PFSK-1 (cell line): ENCODE data around the gene JAG2.

Experiments
- FOXP2 ChIP-seq: optimal IDR thresholded peaks from 2 replicates; pipeline ENCODE3; 2011; ENCODE audit warnings: borderline replicate concordance, control low read depth, inconsistent platforms; ENCODE audit not compliant: insufficient read depth; ENCODE audit errors: extremely low read length, extremely low read depth
- POLR2AphosphoS5 ChIP-seq: IDR thresholded peaks from 2 replicates; pipeline ENCODE4 v1.6.1; 2012; ENCODE audit warnings: low read depth, mild to moderate bottlenecking, control low read depth, low read length, moderate library complexity
- REST ChIP-seq, 2 experiments: IDR thresholded peaks; 2 replicates each; pipeline versions ENCODE4 v1.6.1 to v1.8.0; 2011 to 2012; ENCODE audit warnings: low read depth in 2 of 2, low read length in 2 of 2, control low read depth in 1 of 2, inconsistent platforms in 1 of 2, mild to moderate bottlenecking in 1 of 2, moderate library complexity in 1 of 2; ENCODE audit not compliant: insufficient read depth in 1 of 2
- SIN3A ChIP-seq: IDR thresholded peaks from 2 replicates; pipeline ENCODE4 v1.6.1; 2012; ENCODE audit warnings: mild to moderate bottlenecking, low read length, moderate library complexity, borderline replicate concordance; ENCODE audit not compliant: insufficient read depth
- TAF1 ChIP-seq: IDR thresholded peaks from 2 replicates; pipeline ENCODE4 v1.6.1; 2012; ENCODE audit warnings: low read length, control low read depth, borderline replicate concordance; ENCODE audit not compliant: insufficient read depth

- TF ChIP-seq TAF1 (no peak), SIN3A (no peak), POLR2AphosphoS5 (no peak), REST (IDR thresholded peaks at IDR 0.05; ENCODE audit: insufficient read depth in 1 of 2, low read depth in 2 of 2, low read length in 2 of 2) (no peak), FOXP2 (no peak)
Measured at GRCh38 chr14:105120056-105120455, 48.5 kb downstream of the JAG2 start.
